ENCODE results near the gene CEBPE. TPM values are rescaled to one million over a fixed set of nuclear protein-coding genes. Genes with fewer than 3 reads are reported as not detected.
A peak's percentile ranks its signal among the peaks of the same experiment; 100 is the strongest.

The CEBPE gene
- total RNA-seq, 1 experiment from 2014 or later, result not detected

- Histone ChIP-seq H3K4me3 (ENCODE audit: insufficient read depth, low read depth, low read length) (no peak overlapping the region), H3K27me3 (ENCODE audit: control insufficient read depth, insufficient read depth, low read length) (no peaks in the 10 kb centered on the region), H3K36me3 (replicated peaks; ENCODE audit: control insufficient read depth, insufficient read depth, low read length) (peaks cover 3% of the 10 kb centered on the region)
- DNase-seq, result no peak
Measured at GRCh38 chr14:23149745-23150144, 30.7 kb upstream of the CEBPE start.

- Histone ChIP-seq H3K4me3 (ENCODE audit: insufficient read depth, low read depth, low read length) (no peak overlapping the region), H3K36me3 (replicated peaks; ENCODE audit: control insufficient read depth, insufficient read depth, low read length) (peaks cover 3% of the 10 kb centered on the region), H3K27me3 (ENCODE audit: control insufficient read depth, insufficient read depth, low read length) (no peaks in the 10 kb centered on the region)
- DNase-seq, result peak; percentile 4
Measured at GRCh38 chr14:23148591-23149249, 29.7 kb upstream of the CEBPE start.

- peaks cover 8% of the 10 kb centered on the region for H3K36me3 ChIP-seq (replicated peaks; ENCODE audit: control insufficient read depth, insufficient read depth, low read length)
- H3K27me3 ChIP-seq (ENCODE audit: control insufficient read depth, insufficient read depth, low read length), result no peaks in the 10 kb centered on the region
- no peak overlapping the region for H3K4me3 ChIP-seq (ENCODE audit: insufficient read depth, low read depth, low read length)
- DNase-seq, result peak; percentile 6
Measured at GRCh38 chr14:23147676-23148075, 28.6 kb upstream of the CEBPE start.

- H3K4me3 ChIP-seq (ENCODE audit: insufficient read depth, low read depth, low read length), result no peak overlapping the region
- peaks cover 8% of the 10 kb centered on the region for H3K36me3 ChIP-seq (replicated peaks; ENCODE audit: control insufficient read depth, insufficient read depth, low read length)
- no peak for DNase-seq
- H3K27me3 ChIP-seq (ENCODE audit: control insufficient read depth, insufficient read depth, low read length), result no peaks in the 10 kb centered on the region
Measured at GRCh38 chr14:23146980-23147379, 27.9 kb upstream of the CEBPE start.

GRCh38 chr14:23146351-23146910 lies 27.4 kb upstream of the CEBPE start:
- Histone ChIP-seq H3K36me3 (replicated peaks; ENCODE audit: control insufficient read depth, insufficient read depth, low read length) (peaks cover 8% of the 10 kb centered on the region), H3K27me3 (ENCODE audit: control insufficient read depth, insufficient read depth, low read length) (no peaks in the 10 kb centered on the region), H3K4me3 (ENCODE audit: insufficient read depth, low read depth, low read length) (no peak overlapping the region)
- DNase-seq, result peak; percentile 20

GRCh38 chr14:23145794-23146350 lies 26.8 kb upstream of the CEBPE start:
- peak; percentile 11 for DNase-seq
- H3K4me3 ChIP-seq (ENCODE audit: insufficient read depth, low read depth, low read length), result no peak overlapping the region
- peaks cover 7% of the 10 kb centered on the region for H3K36me3 ChIP-seq (replicated peaks; ENCODE audit: control insufficient read depth, insufficient read depth, low read length)
- no peaks in the 10 kb centered on the region for H3K27me3 ChIP-seq (ENCODE audit: control insufficient read depth, insufficient read depth, low read length)

GRCh38 chr14:23143911-23144310 lies 24.9 kb upstream of the CEBPE start:
- peaks cover 14% of the 10 kb centered on the region for H3K36me3 ChIP-seq (replicated peaks; ENCODE audit: control insufficient read depth, insufficient read depth, low read length)
- no peak for DNase-seq

GRCh38 chr14:23142826-23143225 lies 23.8 kb upstream of the CEBPE start:
- H3K4me3 ChIP-seq (ENCODE audit: insufficient read depth, low read depth, low read length), result no peak overlapping the region
- peaks cover 16% of the 10 kb centered on the region for H3K36me3 ChIP-seq (replicated peaks; ENCODE audit: control insufficient read depth, insufficient read depth, low read length)
- no peak for DNase-seq
- no peaks in the 10 kb centered on the region for H3K27me3 ChIP-seq (ENCODE audit: control insufficient read depth, insufficient read depth, low read length)

More at GRCh38 chr14:23143911-23144310, 24.9 kb upstream of the CEBPE start:
- Histone ChIP-seq H3K27me3 (ENCODE audit: control insufficient read depth, insufficient read depth, low read length) (no peaks in the 10 kb centered on the region), H3K4me3 (ENCODE audit: insufficient read depth, low read depth, low read length) (no peak overlapping the region)

GRCh38 chr14:23141706-23142444 lies 22.8 kb upstream of the CEBPE start:
- no peak for DNase-seq
- Histone ChIP-seq H3K27me3 (ENCODE audit: control insufficient read depth, insufficient read depth, low read length) (no peaks in the 10 kb centered on the region), H3K4me3 (ENCODE audit: insufficient read depth, low read depth, low read length) (no peak overlapping the region), H3K36me3 (replicated peaks; ENCODE audit: control insufficient read depth, insufficient read depth, low read length) (peaks cover 19% of the 10 kb centered on the region)

- DNase-seq, result no peak
- Histone ChIP-seq H3K4me3 (ENCODE audit: insufficient read depth, low read depth, low read length) (no peak overlapping the region), H3K27me3 (ENCODE audit: control insufficient read depth, insufficient read depth, low read length) (no peaks in the 10 kb centered on the region), H3K36me3 (replicated peaks; ENCODE audit: control insufficient read depth, insufficient read depth, low read length) (peaks cover 23% of the 10 kb centered on the region)
Measured at GRCh38 chr14:23140371-23140770, 21.3 kb upstream of the CEBPE start.

- Histone ChIP-seq H3K4me3 (ENCODE audit: insufficient read depth, low read depth, low read length) (no peak overlapping the region), H3K27me3 (ENCODE audit: control insufficient read depth, insufficient read depth, low read length) (no peaks in the 10 kb centered on the region), H3K36me3 (replicated peaks; ENCODE audit: control insufficient read depth, insufficient read depth, low read length) (peaks cover 23% of the 10 kb centered on the region)
- no peak for DNase-seq
Measured at GRCh38 chr14:23139874-23140273, 20.8 kb upstream of the CEBPE start.

GRCh38 chr14:23137813-23138535 lies 18.9 kb upstream of the CEBPE start:
- peaks cover 22% of the 10 kb centered on the region for H3K36me3 ChIP-seq (replicated peaks; ENCODE audit: control insufficient read depth, insufficient read depth, low read length)
- H3K27me3 ChIP-seq (ENCODE audit: control insufficient read depth, insufficient read depth, low read length), result no peaks in the 10 kb centered on the region
- no peak overlapping the region for H3K4me3 ChIP-seq (ENCODE audit: insufficient read depth, low read depth, low read length)
- no peak for DNase-seq

GRCh38 chr14:23137192-23137812 lies 18.2 kb upstream of the CEBPE start:
- no peak for DNase-seq
- no peak overlapping the region for H3K4me3 ChIP-seq (ENCODE audit: insufficient read depth, low read depth, low read length)
- H3K36me3 ChIP-seq (replicated peaks; ENCODE audit: control insufficient read depth, insufficient read depth, low read length), result peaks cover 18% of the 10 kb centered on the region
- no peaks in the 10 kb centered on the region for H3K27me3 ChIP-seq (ENCODE audit: control insufficient read depth, insufficient read depth, low read length)

GRCh38 chr14:23136566-23137133 lies 17.6 kb upstream of the CEBPE start:
- H3K4me3 ChIP-seq (ENCODE audit: insufficient read depth, low read depth, low read length), result no peak overlapping the region
- no peak for DNase-seq
- no peaks in the 10 kb centered on the region for H3K27me3 ChIP-seq (ENCODE audit: control insufficient read depth, insufficient read depth, low read length)
- H3K36me3 ChIP-seq (replicated peaks; ENCODE audit: control insufficient read depth, insufficient read depth, low read length), result peaks cover 18% of the 10 kb centered on the region
